ENCODE measurements around the gene CHST2. TPM values are rescaled to one million over a fixed set of nuclear protein-coding genes. Genes with fewer than 3 reads are reported as not detected.
"Not testable (repeated sequence)": the region's sequence is repeated elsewhere in the genome, so short reads cannot be mapped to it uniquely, and the experiment has no call there.

Gene CHST2, protein sequence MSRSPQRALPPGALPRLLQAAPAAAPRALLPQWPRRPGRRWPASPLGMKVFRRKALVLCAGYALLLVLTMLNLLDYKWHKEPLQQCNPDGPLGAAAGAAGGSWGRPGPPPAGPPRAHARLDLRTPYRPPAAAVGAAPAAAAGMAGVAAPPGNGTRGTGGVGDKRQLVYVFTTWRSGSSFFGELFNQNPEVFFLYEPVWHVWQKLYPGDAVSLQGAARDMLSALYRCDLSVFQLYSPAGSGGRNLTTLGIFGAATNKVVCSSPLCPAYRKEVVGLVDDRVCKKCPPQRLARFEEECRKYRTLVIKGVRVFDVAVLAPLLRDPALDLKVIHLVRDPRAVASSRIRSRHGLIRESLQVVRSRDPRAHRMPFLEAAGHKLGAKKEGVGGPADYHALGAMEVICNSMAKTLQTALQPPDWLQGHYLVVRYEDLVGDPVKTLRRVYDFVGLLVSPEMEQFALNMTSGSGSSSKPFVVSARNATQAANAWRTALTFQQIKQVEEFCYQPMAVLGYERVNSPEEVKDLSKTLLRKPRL
- polyA plus RNA-seq (ENCODE audit: insufficient read length in 3 of 3): 10 to 100 TPM; 22.5 to 38.2 (median 26.6) TPM
- long read RNA-seq, donor 1, full-length matches to known transcripts: 11 of 11 reads
- long read RNA-seq, donor 1, partial matches to known transcripts: 0 of 11 reads
- long read RNA-seq, donor 1, other reads (novel, unspliced or antisense): 0 of 11 reads
- long read RNA-seq, donor 2, full-length matches to known transcripts: 11 of 31 reads
- long read RNA-seq, donor 2, partial matches to known transcripts: 20 of 31 reads
- long read RNA-seq, donor 2, other reads (novel, unspliced or antisense): 0 of 31 reads
- long read RNA-seq, donor 3, full-length matches to known transcripts: 31 of 31 reads
- long read RNA-seq, donor 3, partial matches to known transcripts: 0 of 31 reads
- long read RNA-seq, donor 3, other reads (novel, unspliced or antisense): 0 of 31 reads
- long read RNA-seq, donor 4, full-length matches to known transcripts: 14 of 14 reads
- long read RNA-seq, donor 4, partial matches to known transcripts: 0 of 14 reads
- long read RNA-seq, donor 4, other reads (novel, unspliced or antisense): 0 of 14 reads
- long read RNA-seq, donor 5: 0 reads
- long read RNA-seq, donor 6, full-length matches to known transcripts: 11 of 11 reads
- long read RNA-seq, donor 6, partial matches to known transcripts: 0 of 11 reads
- long read RNA-seq, donor 6, other reads (novel, unspliced or antisense): 0 of 11 reads
- long read RNA-seq, donor 7, full-length matches to known transcripts: 20 of 51 reads
- long read RNA-seq, donor 7, partial matches to known transcripts: 31 of 51 reads
- long read RNA-seq, donor 7, other reads (novel, unspliced or antisense): 0 of 51 reads
- long read RNA-seq, donor 8, full-length matches to known transcripts: 12 of 12 reads
- long read RNA-seq, donor 8, partial matches to known transcripts: 0 of 12 reads
- long read RNA-seq, donor 8, other reads (novel, unspliced or antisense): 0 of 12 reads
- long read RNA-seq, donor 9, full-length matches to known transcripts: 20 of 20 reads
- long read RNA-seq, donor 9, partial matches to known transcripts: 0 of 20 reads
- long read RNA-seq, donor 9, other reads (novel, unspliced or antisense): 0 of 20 reads
- long read RNA-seq, donor 10, full-length matches to known transcripts: 14 of 23 reads
- long read RNA-seq, donor 10, partial matches to known transcripts: 9 of 23 reads
- long read RNA-seq, donor 10, other reads (novel, unspliced or antisense): 0 of 23 reads
- long read RNA-seq, donor 11, full-length matches to known transcripts: 7 of 7 reads
- long read RNA-seq, donor 11, partial matches to known transcripts: 0 of 7 reads
- long read RNA-seq, donor 11, other reads (novel, unspliced or antisense): 0 of 7 reads
- long read RNA-seq, donor 12, full-length matches to known transcripts: 2 of 9 reads
- long read RNA-seq, donor 12, partial matches to known transcripts: 7 of 9 reads
- long read RNA-seq, donor 12, other reads (novel, unspliced or antisense): 0 of 9 reads
- long read RNA-seq, donor 13, full-length matches to known transcripts: 30 of 74 reads
- long read RNA-seq, donor 13, partial matches to known transcripts: 44 of 74 reads
- long read RNA-seq, donor 13, other reads (novel, unspliced or antisense): 0 of 74 reads
- long read RNA-seq, donor 14, full-length matches to known transcripts: 20 of 20 reads
- long read RNA-seq, donor 14, partial matches to known transcripts: 0 of 20 reads
- long read RNA-seq, donor 14, other reads (novel, unspliced or antisense): 0 of 20 reads
- long read RNA-seq, donor 15, full-length matches to known transcripts: 6 of 12 reads
- long read RNA-seq, donor 15, partial matches to known transcripts: 6 of 12 reads
- long read RNA-seq, donor 15, other reads (novel, unspliced or antisense): 0 of 12 reads
- long read RNA-seq, donor 16, full-length matches to known transcripts: 43 of 69 reads
- long read RNA-seq, donor 16, partial matches to known transcripts: 26 of 69 reads
- long read RNA-seq, donor 16, other reads (novel, unspliced or antisense): 0 of 69 reads

- peak; percentile 64 to 83 (median 73) for DNase-seq (ENCODE audit: extremely low read depth in 1 of 11, low read depth in 9 of 11, low spot score in 4 of 11)
Measured at GRCh38 chr3:143119009-143119914, at the start of gene CHST2. TSS of gene CHST2 (plus strand) at chr3:143119771. CDS start at chr3:143120817, 1,046 bp downstream.

- no peak for DNase-seq (ENCODE audit: extremely low read depth in 1 of 11, low read depth in 9 of 11, low spot score in 4 of 11)
Measured at GRCh38 chr3:143070977-143071551, 48.5 kb upstream of the CHST2 start.

- no peak for DNase-seq (ENCODE audit: extremely low read depth in 1 of 11, low read depth in 9 of 11, low spot score in 4 of 11)
Measured at GRCh38 chr3:143071776-143072175, 47.8 kb upstream of the CHST2 start.

GRCh38 chr3:143072298-143073020 lies 47.1 kb upstream of the CHST2 start:
- DNase-seq (ENCODE audit: extremely low read depth in 1 of 11, low read depth in 9 of 11, low spot score in 4 of 11): not testable (repeated sequence)

DNA sequence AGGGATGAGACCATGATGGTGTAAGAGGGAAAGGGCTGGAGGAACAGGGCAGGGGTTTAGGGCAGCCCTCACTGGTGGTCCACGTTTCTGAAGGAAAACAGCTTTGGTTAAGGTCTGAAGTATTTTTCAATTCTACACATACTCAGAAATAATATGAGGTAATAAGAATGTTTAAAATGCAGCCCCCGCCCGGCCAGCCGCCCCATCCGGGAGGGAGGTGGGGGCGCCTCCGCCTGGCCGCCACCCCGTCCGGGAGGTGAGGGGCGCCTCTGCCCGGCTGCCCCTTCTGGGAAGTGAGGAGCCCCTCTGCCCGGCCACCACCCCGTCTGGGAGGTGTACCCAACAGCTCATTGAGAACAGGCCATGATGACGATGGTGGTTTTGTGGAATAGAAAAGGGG lies 46.0 kb upstream of the CHST2 start:
- DNase-seq (ENCODE audit: extremely low read depth in 1 of 11, low read depth in 9 of 11, low spot score in 4 of 11): not testable (repeated sequence)

GRCh38 chr3:143073983-143074382 lies 45.6 kb upstream of the CHST2 start:
- not testable (repeated sequence) for DNase-seq (ENCODE audit: extremely low read depth in 1 of 11, low read depth in 9 of 11, low spot score in 4 of 11)

DNA sequence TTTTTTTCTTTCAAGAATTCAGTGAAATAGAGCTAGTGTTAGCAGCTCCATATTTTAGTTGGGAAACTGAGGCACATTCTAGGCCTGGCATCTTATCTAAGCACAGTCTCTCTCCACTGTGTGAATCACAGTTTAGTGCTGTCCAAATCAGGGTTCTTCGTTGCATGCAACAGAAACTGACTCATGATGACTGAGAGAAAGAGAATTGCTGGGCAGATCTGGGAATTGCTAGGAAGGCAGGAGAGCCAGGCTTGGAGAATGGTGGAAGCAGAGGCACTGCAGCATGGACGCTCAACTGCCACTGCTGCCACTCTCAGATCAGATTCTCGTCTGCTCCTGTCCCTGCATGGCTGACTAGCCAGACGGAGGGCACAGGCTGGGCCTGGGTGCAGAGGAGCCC lies 40.7 kb upstream of the CHST2 start:
- DNase-seq (ENCODE audit: extremely low read depth in 1 of 11, low read depth in 9 of 11, low spot score in 4 of 11): no peak

DNA sequence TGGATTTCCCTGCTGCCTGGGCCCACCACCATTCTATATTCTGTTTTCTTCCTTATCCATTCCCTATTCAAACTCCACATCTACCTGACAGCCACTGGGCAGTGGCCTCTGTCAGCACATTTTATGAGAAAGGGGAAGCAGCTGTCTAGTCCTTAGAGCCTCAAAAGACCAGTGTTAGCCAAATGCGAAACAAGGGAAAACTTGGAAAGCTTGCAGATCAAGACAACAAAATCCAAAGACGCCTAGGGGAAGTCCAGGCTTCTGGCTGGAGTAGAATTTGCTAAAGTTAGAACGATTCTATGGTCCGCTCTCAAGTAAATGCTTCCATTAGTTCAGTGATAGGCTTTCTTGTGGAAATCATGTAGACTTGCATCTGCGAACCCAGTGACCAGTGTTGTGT lies 39.4 kb upstream of the CHST2 start:
- DNase-seq (ENCODE audit: extremely low read depth in 1 of 11, low read depth in 9 of 11, low spot score in 4 of 11): no peak

DNA sequence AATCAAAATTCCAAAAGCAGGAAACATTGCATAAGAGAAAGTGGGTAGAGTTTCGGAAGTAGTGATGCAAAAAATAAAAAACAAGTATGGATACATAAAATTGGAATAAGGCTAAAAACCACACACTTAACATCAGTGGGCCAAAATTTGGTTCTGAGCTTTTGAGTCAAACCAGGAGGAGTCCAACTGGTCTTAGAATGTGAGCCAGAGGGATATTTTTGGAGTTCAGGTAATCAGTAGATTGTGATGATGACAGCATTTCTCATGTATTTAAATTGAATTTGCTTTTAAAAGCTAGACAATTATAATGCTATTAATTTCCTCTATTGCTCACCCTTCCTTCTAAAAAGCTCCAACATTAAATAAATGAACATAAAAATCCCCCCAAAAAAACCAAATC lies 38.2 kb upstream of the CHST2 start:
- no peak for DNase-seq (ENCODE audit: extremely low read depth in 1 of 11, low read depth in 9 of 11, low spot score in 4 of 11)

GRCh38 chr3:143081844-143082778 lies 37.5 kb upstream of the CHST2 start:
- no peak for DNase-seq (ENCODE audit: extremely low read depth in 1 of 11, low read depth in 9 of 11, low spot score in 4 of 11)

DNA sequence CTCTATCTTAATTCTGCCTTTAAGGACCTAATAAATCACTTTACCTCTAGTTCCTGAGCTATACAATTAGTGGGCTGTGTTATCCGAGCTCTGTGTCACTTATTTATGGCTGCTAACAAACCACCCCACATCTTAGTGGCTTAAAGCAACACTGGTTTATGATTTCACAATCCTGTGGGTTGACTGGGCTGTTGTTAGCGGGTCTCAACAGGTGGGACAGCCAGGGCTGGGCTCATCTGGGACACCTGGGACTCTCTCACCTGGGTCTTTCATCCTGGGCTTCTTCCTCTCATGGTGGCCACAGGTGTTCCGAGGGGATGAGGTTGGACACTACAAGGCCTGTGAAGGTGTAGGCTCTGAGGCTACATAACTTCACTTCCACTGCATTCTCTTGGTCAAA lies 35.8 kb upstream of the CHST2 start:
- no peak for DNase-seq (ENCODE audit: extremely low read depth in 1 of 11, low read depth in 9 of 11, low spot score in 4 of 11)

- DNase-seq (ENCODE audit: extremely low read depth in 1 of 11, low read depth in 9 of 11, low spot score in 4 of 11): no peak
Measured at GRCh38 chr3:143084856-143085731, 34.5 kb upstream of the CHST2 start.

- no peak for DNase-seq (ENCODE audit: extremely low read depth in 1 of 11, low read depth in 9 of 11, low spot score in 4 of 11)
Measured at GRCh38 chr3:143088835-143089234, 30.7 kb upstream of the CHST2 start.
